GM21786 (cell line): Measurements from ENCODE around the gene HOXD4.

Experiments
- ATAC-seq: cut with Tn5 transposase; IDR thresholded peaks from one replicate; pipeline ENCODE4 v1.9.1; 2021; ENCODE audit not compliant: unreplicated experiment

The HOXD4 gene

DNA sequence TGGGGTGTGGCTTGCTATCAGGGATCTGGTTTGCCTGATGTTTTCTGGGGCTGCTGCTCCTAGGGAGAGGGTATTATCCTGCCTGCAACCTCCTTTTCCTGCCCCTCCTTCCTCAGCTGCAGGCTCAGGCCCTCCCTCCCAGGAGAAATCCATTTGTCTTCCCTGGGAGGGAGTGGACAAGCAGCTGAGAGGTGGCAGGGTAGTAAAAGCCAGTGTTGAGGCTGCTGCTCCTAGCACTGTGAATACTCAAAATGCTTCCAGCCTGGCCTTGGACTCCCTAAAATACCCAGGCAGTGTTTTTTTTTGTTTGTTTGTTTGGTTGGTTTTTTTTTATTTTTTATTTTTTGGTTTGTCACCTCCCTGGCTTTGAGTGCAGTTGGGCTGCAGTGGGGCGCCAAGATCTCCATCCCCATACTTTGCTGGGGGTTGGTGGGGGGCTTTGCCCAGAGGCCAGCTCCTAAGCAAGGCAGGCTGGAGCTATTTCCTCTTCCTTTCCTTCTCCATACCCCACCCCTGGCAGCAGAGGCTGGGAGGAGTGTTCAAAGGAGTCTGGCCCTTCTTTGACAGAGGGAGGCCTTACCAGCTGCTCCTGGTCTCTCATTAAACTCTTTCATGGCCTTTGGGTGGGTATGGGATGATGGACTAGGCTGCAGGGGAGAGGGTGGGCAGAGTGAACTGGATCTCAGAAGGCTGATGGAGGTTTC, 19.4 kb downstream of the HOXD4 start:
- ATAC-seq: no peak

DNA sequence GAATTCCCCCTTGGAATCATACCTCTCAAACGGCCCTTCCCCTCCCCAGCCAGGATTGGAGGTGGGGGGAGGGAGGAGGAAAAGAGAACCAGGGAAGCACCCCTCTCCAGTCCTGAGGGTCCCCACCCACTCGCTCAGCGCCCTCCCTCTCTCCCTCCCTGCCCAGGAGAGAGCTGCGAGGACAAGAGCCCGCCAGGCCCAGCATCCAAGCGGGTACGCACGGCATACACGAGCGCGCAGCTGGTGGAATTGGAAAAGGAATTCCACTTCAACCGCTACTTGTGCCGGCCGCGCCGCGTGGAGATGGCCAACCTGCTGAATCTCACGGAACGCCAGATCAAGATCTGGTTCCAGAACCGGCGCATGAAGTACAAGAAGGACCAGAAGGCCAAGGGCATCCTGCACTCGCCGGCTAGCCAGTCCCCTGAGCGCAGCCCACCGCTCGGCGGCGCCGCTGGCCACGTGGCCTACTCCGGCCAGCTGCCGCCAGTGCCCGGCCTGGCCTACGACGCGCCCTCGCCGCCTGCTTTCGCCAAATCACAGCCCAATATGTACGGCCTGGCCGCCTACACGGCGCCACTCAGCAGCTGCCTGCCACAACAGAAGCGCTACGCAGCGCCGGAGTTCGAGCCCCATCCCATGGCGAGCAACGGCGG, 20.1 kb downstream of the HOXD4 start:
- no peak for ATAC-seq

DNA sequence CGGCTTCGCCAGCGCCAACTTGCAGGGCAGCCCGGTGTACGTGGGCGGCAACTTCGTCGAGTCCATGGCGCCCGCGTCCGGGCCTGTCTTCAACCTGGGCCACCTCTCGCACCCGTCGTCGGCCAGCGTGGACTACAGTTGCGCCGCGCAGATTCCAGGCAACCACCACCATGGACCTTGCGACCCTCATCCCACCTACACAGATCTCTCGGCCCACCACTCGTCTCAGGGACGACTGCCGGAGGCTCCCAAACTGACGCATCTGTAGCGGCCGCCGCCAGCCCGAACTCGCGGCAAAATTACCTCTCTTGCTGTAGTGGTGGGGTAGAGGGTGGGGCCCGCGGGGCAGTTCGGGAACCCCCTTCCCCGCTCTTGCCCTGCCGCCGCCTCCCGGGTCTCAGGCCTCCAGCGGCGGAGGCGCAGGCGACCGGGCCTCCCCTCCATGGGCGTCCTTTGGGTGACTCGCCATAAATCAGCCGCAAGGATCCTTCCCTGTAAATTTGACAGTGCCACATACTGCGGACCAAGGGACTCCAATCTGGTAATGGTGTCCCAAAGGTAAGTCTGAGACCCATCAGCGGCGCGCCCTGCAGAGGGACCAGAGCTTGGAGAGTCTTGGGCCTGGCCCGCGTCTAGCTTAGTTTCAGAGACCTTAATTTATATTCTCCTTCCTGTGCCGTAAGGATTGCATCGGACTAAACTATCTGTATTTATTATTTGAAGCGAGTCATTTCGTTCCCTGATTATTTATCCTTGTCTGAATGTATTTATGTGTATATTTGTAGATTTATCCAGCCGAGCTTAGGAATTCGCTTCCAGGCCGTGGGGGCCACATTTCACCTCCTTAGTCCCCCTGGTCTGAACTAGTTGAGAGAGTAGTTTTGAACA, 20.9 kb downstream of the HOXD4 start:
- no peak for ATAC-seq

GRCh38 chr2:176172895-176173566, 21.7 kb downstream of the HOXD4 start:
- no peak for ATAC-seq

DNA sequence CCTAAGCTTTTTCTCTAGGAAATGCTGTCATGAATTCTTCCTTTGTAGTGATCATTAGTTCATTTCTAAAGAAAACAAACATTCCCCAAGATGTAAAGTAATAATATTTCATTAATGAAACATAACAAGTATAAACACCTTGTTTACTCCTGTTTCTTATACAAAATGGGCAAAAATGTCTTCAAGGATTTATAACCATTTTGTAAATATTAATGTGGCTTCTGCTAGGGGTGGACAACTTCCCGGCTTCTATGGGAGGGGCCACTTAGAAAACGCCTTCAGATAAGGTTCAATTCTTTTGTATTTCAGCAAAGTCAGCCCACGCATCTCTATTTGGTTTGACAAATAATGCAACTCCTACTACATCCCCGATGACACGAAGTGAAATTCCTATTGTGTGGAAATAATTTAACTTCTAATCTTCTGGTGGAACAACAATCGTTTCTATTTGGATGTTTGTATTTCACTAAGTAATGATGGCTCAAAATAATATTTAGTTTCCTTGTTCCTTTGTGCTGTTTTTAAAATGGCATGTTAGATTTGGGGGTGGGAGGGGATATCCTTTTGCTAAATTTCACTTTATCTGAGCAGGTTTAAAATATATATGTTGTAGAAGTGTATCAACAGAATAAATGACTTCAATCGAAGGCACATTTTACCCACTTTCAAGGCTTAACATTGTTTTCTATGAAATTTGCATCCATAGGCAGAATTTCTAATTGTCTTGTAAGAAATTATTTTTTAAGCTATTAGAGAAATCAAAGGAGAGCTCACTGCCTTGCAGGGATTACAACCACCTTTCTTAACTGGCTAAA, 22.4 kb downstream of the HOXD4 start:
- no peak for ATAC-seq

GRCh38 chr2:176174382-176174823, 23.1 kb downstream of the HOXD4 start:
- no peak for ATAC-seq

GRCh38 chr2:176174824-176175708, 23.7 kb downstream of the HOXD4 start:
- no peak for ATAC-seq

DNA sequence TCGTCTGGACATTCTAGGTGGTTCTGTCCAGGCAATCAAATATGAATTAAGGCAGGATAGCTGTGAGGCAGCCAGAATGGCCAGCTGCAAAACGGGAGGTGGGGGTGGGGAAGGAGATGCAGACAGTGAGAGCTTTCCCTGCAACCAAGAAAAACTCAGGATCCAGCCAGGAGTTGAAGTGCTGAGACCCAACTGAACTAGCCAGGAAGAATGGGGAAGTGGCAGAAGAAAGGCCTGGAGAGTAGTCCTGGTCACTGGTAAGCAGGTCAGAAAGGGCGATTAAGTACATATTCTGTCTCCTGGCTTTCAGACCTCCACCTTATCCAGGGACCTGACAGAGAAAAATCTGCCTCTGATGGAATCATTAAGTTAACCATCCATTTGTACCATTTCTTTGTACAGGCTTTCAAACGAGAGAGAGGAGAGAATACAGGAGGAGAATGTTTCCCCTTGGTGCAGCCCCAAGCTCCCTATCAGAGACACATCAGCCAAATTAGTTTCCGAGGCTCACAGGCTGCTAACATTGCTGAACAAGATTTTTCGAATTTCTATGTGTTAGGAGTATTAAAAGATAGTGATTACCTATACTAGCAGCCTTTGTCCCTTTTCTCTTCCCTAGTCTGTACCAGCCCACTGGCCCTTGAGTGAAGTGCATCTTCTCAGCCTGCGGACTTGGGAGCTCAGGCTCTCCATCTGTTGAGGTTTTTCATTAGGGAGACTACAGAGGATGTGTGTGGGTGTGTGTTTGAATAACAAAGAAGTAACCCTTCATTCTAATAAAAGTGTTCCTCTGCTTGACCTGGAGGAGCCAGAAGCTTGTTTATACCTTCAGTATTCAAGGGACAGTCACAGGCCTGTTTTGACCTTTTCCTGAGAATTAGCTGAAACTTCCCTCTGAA, 24.6 kb downstream of the HOXD4 start:
- ATAC-seq: no peak

- no peak for ATAC-seq
Measured at GRCh38 chr2:176177580-176178037, 26.3 kb downstream of the HOXD4 start.

DNA sequence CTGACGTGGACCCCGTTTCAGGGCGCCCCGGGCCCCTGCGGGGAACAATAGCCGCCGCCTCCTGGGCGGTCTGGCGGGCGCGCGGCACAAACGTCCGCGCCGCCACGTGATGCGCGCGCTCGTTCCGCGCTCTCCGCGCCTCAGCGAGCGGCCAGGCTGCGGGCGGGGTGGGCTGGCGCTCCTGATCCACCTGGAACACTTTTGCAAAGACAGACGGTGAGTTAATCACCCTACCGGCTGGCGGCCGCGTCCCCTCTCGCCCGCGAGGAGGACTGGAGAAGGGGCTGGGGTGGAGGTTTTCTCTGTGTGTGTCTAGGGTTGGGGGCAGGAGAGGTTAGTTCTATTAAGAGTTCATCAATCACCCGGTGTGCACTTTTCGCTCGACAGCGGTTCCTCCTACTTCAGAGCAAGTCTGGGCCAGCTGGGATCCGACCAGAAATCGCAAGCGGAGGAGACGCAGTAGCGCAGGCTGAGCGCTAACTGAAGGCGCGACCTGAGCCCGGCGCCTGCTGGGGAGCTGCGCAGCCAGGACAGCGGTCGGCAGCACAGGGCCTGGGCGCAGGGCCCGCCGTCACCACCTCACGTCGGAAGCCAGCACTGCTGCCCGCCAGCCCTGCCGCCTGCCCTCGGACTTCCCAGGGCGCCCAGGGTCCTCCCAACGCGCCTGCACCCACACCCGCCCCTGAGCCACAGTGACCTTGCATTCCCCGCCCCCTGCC, 26.8 kb downstream of the HOXD4 start:
- no peak for ATAC-seq

- ATAC-seq: no peak
Measured at GRCh38 chr2:176178757-176179295, 27.5 kb downstream of the HOXD4 start.

GRCh38 chr2:176181551-176181950, 30.2 kb downstream of the HOXD4 start:
- ATAC-seq: no peak

DNA sequence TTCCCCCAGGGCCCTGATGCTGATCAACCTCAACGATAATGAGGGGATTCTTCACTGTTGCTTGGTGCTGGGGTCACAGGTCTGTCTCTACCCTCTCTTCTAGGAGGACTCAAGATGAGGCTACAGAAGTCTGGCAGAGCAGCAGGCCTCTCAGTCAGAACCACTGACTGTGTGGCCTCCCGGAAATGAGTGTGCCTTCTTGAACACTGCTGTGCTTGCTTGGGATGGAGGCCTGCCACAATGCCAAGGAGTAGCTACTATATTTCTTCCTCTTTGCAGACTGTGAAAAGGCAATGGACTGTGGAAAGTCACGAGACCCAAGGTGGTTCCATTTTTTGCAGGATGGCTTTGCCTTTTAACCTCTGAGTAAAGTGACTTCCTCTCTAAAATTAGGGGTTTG, 31.3 kb downstream of the HOXD4 start:
- ATAC-seq: no peak

GRCh38 chr2:176184749-176185148, 33.4 kb downstream of the HOXD4 start:
- ATAC-seq: no peak

DNA sequence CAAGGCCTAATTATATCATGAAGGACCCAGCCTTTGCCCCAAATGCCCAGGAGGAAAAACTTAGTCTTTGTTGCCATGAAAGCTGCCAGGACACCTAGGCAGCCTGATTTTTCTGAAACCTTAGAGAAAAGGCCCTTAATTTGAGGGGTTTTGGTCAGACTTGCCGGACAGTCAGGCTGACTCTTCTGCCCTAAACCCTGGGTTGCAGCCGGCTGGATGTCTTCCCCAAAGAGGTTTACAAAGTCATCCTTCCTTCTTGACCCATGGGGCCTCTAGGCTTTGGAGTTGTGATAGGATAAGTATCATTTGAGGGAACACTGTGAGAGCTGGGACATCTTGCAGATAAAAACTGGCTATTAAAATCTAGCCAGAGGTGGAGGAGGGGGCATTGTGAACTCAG, 34.7 kb downstream of the HOXD4 start:
- no peak for ATAC-seq

DNA sequence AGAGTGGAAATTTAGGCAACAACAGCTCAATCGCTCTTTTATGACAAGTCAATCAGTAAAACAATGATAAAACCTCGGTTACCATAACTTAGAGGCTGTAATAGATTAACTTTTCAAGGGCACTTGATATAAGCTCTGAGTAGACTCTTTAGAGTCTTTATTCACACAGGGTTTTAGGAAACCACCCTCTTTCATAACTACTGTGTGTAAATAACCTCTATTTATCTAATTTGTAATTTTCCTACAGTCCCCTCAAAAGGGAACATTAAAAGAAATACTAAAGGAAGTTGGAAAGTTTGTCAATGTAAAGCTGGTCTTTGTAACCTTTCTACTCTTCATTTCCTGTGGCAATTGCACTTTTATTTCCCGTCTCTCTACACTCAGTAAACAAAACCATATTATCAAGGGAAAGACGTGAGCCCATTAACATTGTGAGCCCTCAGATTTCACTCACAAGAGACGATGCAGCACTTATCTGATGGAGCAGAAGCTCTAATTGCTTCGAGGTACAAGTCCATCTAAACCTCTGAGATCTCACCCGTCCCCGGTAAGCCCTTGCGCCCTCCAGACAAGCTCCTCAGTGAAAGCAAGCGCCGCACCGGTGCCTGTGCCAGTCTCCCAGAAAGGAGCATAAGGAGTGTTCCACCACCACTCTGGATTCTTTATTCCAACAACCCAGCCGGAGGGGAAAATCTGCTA, 36.0 kb downstream of the HOXD4 start:
- ATAC-seq: no peak
